ENCODE results near the gene PHACTR1.

GRCh38 chr6:13305791-13306190 lies 589.2 kb downstream of the PHACTR1 start:
- TF ChIP-seq POLR2A (IDR thresholded peaks at IDR 0.05; ENCODE audit: low read length) (no peak), GATA1 (IDR thresholded peaks at IDR 0.05; ENCODE audit: low read depth, low read length) (no peak)
